ENCODE measurements around the gene NRIP3.
"Not testable (repeated sequence)": the region's sequence is repeated elsewhere in the genome, so short reads cannot be mapped to it uniquely, and the experiment has no call there.

NRIP3 gene

GRCh38 chr11:9016916-9017642 lies 13.3 kb upstream of the NRIP3 start:
- no peak for DNase-seq (ENCODE audit: low read depth in 2 of 2)

GRCh38 chr11:9015677-9016076 lies 11.9 kb upstream of the NRIP3 start:
- DNase-seq (ENCODE audit: low read depth in 2 of 2), result peak; percentile 11 to 29

- no peak for DNase-seq (ENCODE audit: low read depth in 2 of 2)
These were observed 11.0 kb upstream of the NRIP3 start for GRCh38 chr11:9014826-9015225.

- DNase-seq (ENCODE audit: low read depth in 2 of 2), result no peak
These were observed 9.6 kb upstream of the NRIP3 start for GRCh38 chr11:9013373-9013772.

- not testable (repeated sequence) for DNase-seq (ENCODE audit: low read depth in 2 of 2)
These were observed 5.7 kb upstream of the NRIP3 start for GRCh38 chr11:9009538-9009937.

- DNase-seq (ENCODE audit: low read depth in 2 of 2), result no peak
These were observed 4.9 kb upstream of the NRIP3 start for GRCh38 chr11:9008661-9009060.

- DNase-seq (ENCODE audit: low read depth in 2 of 2), result no peak
These were observed 4.3 kb upstream of the NRIP3 start for GRCh38 chr11:9008011-9008550.

- DNase-seq (ENCODE audit: low read depth in 2 of 2), result no peak
These were observed 1.3 kb upstream of the NRIP3 start for GRCh38 chr11:9005087-9005486.

GRCh38 chr11:9004183-9004926 lies 554 bp upstream of the NRIP3 start:
- peak in 1 of 2 donors; percentile 15 for DNase-seq (ENCODE audit: low read depth in 2 of 2)

GRCh38 chr11:9002920-9003572 lies 755 bp downstream of the NRIP3 start:
- DNase-seq (ENCODE audit: low read depth in 2 of 2), result no peak

- peak; percentile 13 to 30 for DNase-seq (ENCODE audit: low read depth in 2 of 2)
These were observed 2.1 kb downstream of the NRIP3 start for GRCh38 chr11:9001736-9002135.

GRCh38 chr11:8998017-8998416 lies 5.8 kb downstream of the NRIP3 start:
- DNase-seq (ENCODE audit: low read depth in 2 of 2), result no peak

- DNase-seq (ENCODE audit: low read depth in 2 of 2), result no peak
These were observed 6.3 kb downstream of the NRIP3 start for GRCh38 chr11:8997451-8997850.

- DNase-seq (ENCODE audit: low read depth in 2 of 2), result no peak
These were observed 14.3 kb downstream of the NRIP3 start for GRCh38 chr11:8989453-8989852.

- no peak for DNase-seq (ENCODE audit: low read depth in 2 of 2)
These were observed 15.2 kb downstream of the NRIP3 start for GRCh38 chr11:8988329-8989234.

GRCh38 chr11:8987446-8987845 lies 16.4 kb downstream of the NRIP3 start:
- no peak for DNase-seq (ENCODE audit: low read depth in 2 of 2)

GRCh38 chr11:8986772-8987171 lies 17.0 kb downstream of the NRIP3 start:
- DNase-seq (ENCODE audit: low read depth in 2 of 2), result not testable (repeated sequence)

GRCh38 chr11:8985462-8985861 lies 18.3 kb downstream of the NRIP3 start:
- DNase-seq (ENCODE audit: low read depth in 2 of 2), result no peak

GRCh38 chr11:8983552-8983951 lies 20.2 kb downstream of the NRIP3 start:
- DNase-seq (ENCODE audit: low read depth in 2 of 2), result no peak

GRCh38 chr11:8980485-8980884 lies 23.3 kb downstream of the NRIP3 start:
- DNase-seq (ENCODE audit: low read depth in 2 of 2), result no peak

- DNase-seq (ENCODE audit: low read depth in 2 of 2), result not testable (repeated sequence)
These were observed 24.4 kb downstream of the NRIP3 start for GRCh38 chr11:8979365-8979764.

Measured in stimulated activated CD8-positive, alpha-beta memory T cell treated with anti-CD3 and anti-CD28 coated beads, Interleukin-7, amount 100 ng/mL, for 4 hours (primary cell).